Measurements from ENCODE around the gene NFKBIZ.

NFKBIZ gene, protein sequence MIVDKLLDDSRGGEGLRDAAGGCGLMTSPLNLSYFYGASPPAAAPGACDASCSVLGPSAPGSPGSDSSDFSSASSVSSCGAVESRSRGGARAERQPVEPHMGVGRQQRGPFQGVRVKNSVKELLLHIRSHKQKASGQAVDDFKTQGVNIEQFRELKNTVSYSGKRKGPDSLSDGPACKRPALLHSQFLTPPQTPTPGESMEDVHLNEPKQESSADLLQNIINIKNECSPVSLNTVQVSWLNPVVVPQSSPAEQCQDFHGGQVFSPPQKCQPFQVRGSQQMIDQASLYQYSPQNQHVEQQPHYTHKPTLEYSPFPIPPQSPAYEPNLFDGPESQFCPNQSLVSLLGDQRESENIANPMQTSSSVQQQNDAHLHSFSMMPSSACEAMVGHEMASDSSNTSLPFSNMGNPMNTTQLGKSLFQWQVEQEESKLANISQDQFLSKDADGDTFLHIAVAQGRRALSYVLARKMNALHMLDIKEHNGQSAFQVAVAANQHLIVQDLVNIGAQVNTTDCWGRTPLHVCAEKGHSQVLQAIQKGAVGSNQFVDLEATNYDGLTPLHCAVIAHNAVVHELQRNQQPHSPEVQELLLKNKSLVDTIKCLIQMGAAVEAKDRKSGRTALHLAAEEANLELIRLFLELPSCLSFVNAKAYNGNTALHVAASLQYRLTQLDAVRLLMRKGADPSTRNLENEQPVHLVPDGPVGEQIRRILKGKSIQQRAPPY

DNA sequence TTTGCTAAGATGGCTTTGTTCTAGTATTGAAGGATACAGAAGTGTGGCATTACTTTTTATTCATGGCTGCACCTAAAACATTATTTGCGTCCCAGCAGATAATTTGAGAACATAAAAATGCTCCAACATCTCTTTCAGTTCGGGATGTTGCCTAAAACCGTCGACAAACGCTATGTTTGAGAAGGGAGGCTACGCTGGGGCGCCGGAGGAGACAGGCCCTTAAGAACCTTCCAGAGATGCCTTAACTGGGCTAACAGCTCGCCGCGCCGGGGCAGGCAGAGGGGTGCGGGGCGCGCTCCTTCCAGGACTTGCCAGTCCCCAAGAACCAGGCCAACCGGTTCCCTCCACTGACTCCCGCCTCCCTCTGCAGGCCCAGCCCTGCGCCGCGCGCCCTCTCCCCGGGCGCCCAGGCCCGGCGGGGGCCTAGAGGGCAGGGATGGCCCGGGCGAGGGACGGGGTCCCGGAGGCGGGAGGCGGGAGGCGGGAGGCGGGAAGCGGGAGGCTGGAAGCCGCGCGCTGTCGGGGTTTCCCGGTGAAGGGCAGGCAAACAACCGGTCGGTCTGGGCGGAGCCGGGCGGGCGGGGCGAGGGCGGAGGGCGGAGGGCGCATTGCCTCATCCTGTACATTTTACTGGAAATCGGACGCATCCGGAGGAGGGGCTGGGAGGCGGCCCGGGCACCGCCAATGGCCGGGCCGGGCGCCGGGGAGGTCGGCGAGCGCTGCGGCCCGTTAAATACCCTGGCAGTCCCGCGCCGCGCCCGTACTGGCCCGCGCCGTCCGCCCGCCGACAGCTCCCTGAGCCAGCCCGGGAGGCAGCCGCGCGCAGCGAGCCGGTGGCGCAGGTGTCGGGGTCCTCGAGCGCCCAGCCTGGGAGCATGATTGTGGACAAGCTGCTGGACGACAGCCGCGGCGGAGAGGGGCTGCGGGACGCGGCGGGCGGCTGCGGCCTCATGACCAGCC, at the start of gene NFKBIZ:
Gene NFKBIZ, plus strand, starts transcription at position 761 of the 960 bp plus-strand sequence. Its CDS starts 115 bp downstream, at position 876.
- DNase-seq (ENCODE audit: low read depth), result peak; percentile 91

DNA sequence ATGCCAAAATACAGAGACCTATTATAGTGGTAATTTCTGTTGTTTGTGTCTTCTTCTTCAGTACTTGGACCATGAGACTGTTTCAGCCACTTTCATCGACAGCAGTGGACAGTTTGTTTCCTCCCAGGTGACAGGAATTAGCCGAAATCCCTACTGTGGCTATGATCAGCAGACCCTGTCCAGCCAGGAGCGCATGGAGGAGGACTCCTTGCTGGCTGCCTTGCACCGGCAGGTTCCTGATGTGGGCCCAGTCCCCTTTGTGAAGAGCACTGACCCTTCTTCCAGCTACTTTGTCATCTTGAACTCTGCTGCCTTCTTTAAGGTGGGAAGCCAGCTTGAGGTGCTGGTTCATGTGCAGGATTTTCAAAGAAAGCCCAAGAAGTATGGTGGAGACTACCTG, 48.1 kb upstream of the NFKBIZ start:
- no peak for DNase-seq (ENCODE audit: low read depth)

DNA sequence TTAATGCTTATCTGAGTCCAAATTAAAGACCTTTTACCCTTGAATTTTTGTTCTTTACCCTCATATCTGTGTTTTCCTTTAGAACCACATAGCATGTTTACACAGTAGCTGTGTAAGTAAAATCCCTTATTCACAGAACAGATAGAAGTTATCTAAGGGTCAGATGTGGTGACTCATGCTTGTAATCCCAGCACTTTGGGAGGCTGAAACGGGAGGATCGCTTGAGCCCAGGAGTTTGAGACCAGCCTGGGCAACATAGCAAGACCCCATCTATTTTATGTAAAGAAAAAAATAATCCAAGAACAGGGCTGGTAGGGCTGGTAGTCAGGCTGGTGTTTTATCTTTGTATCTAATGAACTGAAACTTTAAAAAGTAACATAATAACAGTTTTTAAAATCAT, 47.1 kb upstream of the NFKBIZ start:
- no peak for DNase-seq (ENCODE audit: low read depth)

DNA sequence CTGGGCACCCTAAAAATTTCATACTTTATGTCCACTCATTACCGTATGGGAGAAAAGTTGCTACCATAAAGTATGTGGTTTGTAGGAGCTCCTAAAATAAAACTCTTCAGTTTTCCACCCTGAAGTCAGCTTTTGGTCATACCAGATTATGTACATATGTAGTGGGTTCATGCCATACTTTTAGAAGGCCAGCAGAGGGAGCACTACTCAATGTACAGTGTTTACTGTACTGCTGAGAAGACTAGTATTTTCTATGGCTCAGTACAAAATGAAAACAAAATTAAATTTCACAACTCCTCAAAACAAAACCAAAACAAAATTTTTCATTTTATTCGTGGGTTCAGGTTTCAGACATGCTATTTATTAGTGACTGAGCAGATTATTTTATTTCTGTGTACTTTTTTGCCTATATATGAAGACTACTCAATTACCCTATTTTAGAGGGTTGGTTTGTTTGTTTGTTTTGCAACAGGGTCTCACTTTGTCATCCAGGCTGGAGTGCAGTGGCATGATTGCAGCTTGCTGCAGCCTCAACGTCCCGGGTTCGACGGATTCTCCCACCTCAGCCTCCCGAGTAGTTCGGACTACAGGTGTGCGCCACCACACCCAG, 46.0 kb upstream of the NFKBIZ start:
- no peak for DNase-seq (ENCODE audit: low read depth)

DNA sequence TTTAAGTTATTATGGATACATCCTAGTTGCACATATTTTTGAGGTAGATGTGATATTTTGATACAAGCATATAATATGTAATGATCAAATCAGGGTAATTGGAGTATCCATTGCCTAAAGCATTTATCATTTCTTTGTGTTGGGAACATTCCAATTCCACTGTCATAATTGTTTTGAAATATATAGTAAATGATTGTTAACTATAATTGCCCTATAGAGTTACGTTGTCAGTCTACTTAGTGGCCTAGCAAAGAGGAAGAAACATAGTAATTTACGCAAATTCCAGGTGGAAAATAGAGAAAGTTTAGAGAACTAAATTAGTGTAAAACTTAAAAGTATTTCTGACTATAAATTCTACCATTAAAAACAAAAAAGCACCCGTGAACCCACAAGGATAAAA, 45.4 kb upstream of the NFKBIZ start:
- no peak for DNase-seq (ENCODE audit: low read depth)

DNA sequence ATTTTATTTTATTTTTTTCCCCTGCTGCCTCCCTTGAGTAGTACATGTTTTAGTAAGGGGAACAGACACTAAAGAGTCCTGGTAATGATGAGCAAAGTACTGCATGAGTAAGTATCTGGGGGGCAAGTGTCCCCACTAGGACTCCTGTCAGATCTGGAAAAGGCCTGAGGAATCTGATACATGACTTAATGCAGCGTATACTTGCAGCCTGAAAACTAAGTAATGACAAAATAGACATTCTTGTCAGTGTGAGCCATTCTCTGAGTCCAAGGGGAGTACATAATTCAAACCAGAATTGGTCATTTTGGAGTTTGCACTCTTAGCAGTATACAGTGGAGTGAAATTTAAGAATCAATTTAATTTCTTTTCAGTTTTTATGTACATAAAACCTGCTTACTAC, 42.8 kb upstream of the NFKBIZ start:
- no peak for DNase-seq (ENCODE audit: low read depth)

DNA sequence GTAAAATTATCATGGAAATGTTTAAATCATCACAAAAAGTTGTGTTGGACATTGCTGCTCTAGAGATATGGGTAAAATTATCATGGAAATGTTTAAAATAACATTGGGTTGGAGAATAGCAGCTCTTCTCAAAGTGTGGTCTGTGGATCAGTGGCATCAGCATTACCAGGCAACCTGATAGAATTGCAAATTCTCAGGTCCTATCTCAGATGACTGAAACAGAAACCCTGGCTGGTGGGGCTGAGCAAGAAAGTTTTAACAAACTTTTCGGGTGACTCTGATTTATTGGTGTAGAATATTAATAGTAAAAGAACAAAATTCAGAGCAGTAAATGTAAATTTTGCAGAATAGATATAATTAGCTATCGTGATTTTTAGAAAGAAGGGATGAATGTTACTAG, 41.4 kb upstream of the NFKBIZ start:
- DNase-seq (ENCODE audit: low read depth), result no peak

DNA sequence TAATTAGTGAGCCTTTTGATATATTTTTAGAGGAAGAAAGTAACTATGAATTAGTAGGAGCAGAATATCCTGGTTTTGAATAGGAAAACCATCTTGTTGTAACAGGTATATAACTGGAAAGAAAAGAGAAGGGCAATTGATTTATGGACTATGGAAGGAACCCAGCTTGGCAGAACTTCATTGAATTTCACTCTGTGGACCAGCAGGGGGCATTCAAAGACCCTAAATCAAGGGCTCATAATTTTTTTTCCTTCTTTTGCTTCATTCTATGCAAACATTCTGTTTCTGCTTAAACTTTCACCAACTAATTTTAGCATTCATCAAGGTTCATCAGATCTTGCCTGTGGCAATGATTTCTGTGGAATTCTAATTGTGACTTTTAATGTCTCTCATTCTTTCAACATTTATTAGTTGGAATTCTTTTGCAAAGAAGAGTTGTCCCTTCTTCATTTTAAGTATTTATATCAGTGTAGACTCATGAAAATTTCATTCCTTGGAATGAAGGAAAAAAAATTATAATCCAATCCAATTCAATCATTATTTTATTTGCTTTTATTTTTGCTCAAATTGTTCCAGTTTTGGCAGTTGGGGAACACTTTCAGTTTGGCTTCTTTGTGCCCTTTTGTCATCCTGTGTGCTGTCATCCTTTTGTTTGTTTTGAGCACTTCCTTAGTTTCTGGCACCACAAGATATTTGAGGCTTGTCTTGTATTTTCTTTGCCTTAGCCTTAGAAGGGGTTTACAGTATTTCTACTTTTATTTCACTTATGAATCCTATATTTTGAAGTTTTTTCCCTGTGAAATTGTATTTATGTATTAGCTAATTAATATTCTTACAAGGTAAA, 39.9 kb upstream of the NFKBIZ start:
- no peak for DNase-seq (ENCODE audit: low read depth)

DNA sequence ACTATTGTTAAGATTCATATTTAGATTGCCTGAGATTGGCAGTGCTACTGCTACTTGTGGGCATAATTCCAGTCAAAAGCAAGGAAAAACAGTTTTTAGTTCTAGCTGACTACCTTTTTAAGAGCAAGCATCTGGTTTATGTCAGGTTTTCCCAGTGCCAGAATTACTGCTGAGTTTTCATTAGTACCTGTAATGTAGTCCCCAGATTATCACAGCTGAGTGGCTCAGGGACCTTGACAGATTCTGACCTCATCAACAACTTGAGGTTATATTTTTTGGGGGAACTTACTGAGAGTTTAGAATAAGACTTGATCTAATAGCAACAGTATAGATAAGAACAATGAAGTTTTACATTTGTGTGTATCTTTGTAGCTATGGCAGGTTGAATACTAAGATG, 39.3 kb upstream of the NFKBIZ start:
- DNase-seq (ENCODE audit: low read depth), result no peak

DNA sequence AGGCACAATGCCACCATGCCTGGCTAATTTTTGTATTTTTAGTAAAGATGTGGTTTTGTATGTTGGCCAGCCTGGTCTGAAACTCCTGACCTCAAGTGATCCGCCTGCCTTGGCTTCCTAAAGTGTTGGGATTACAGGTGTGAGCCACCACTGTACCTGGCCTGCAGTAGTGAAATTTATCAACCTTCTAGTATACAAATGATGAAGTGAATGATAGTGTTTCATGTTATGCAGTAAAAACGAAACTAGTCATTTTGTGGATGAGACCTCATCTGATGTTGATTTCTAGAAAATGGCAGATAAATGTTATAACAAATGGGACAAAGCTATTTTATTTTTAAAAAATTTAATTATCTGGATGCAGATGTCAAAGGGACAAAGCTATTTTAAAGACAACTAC, 37.4 kb upstream of the NFKBIZ start:
- no peak for DNase-seq (ENCODE audit: low read depth)

DNA sequence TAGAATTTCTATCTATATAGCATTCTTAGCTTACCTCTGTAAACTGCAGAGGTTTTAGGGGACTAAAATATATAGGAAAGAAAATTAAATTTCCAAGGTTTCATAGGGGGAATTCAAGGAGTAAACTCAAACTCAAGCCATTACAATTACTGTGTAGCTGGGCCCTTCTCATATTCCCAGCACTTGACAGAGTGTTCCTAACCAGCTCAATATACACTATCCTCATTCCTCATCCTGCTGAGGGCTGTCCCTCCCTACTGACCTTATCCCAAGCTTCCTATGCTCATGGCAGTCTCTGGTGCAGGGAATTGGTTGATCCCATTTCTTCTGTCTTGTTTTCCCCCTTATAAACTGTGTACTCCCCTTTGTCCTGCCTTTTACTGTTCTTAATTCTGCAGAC, 36.4 kb upstream of the NFKBIZ start:
- no peak for DNase-seq (ENCODE audit: low read depth)

DNA sequence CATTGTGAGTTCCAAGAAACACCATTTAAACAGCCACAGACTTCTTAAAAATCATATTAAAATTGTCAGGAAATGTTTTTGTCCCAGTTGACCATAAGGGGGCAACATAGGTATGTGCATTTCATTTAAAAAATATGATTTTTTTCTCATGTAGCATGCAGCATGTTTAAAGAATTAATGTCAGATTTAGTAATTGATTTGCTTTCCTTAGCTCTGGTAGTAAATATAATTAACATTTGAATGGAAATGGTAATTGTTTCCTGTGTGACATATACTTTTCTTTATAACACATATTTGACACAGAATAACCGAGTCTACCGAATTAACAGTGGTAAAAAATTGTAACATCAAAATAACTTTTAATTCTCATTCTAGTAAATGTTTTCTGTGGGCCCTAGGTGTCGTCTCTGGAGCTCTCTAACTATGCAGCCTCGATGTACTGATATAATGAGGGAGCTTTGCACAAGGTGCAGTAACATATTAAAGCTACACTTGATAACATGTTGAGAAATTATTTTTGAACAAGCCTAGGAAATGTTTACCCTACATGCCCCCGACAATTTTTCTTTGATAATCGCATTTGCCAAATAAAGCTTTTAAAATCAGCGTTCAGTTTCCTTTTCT, 35.4 kb upstream of the NFKBIZ start:
- no peak for DNase-seq (ENCODE audit: low read depth)

DNA sequence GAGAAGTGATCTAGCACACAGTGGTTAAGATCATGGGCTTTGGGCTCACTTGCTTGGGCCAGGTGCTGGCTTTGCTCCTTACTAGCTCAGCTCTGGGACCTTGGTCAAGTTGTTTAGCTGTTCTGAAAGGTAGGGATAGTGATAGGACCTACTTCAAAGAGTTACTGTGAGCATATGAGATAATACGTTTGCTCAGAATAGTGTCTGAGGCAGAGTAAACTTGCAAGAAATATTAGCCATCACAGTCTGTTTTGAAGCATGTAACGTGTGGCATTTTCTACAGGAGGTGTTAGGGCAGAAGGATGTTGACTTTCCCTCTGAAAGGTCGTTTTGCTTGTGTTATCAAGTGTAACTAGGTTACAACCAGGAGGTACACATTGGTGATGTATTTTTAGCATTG, 34.5 kb upstream of the NFKBIZ start:
- DNase-seq (ENCODE audit: low read depth), result no peak

DNA sequence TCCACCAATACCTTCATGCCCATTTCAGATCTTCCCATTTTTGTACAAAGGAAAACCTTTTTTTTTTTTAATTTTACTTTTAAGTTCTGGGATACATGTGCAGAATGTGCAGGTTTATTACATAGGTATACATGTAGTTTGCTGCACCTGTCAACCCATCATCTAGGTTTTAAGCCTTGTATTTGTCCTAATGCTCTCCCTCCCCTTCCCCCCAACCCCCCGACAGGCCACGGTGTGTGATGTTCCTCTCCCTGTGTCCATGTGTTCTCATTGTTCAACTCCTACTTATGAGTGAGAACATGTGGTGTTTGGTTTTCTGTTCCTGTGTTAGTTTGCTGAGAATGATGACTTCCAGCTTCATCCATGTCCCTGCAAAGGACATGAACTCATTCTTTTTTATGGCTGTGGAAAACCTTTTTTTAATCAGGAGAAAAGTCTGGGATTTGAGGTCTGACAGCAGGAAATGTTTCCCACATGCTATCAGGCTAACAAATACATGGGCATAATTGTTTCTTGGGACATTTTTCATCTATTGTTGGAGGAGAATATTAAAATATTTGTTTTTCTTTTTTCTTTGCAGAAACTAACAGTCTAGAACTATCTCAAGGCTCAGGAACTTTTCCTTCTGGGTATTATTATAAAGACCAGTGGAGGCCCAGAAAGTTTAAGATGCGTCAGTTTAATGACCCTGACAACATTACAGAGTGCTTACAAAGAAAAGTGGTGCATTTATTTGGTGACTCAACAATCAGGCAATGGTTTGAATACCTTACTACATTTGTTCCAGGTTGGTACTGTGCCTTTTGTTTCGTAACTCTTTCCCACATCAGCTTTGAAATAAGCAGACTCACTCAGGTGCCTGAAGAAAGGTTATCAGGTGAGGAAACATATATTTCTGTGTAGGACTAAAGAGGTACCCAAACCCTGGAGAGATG, 32.8 kb upstream of the NFKBIZ start:
- DNase-seq (ENCODE audit: low read depth), result no peak

DNA sequence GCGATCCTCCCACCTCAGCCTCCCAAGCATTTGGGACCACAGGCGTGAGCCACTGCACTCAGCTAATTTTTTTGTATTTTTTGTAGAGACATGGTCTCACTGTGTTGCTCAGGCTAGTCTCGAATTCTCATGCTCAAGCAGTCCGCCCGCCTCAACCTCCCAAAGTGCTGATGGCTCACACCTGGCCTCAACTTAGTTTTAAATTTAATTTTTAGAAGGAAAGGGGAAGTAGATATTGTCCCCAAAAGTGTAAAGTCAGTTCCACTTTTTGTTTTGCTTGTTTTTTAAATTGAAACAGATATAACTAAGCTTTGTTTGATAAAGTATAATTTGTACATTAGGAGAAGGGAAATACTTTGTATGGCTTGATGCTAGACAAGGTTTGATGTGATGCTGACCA, 31.3 kb upstream of the NFKBIZ start:
- DNase-seq (ENCODE audit: low read depth), result no peak

DNA sequence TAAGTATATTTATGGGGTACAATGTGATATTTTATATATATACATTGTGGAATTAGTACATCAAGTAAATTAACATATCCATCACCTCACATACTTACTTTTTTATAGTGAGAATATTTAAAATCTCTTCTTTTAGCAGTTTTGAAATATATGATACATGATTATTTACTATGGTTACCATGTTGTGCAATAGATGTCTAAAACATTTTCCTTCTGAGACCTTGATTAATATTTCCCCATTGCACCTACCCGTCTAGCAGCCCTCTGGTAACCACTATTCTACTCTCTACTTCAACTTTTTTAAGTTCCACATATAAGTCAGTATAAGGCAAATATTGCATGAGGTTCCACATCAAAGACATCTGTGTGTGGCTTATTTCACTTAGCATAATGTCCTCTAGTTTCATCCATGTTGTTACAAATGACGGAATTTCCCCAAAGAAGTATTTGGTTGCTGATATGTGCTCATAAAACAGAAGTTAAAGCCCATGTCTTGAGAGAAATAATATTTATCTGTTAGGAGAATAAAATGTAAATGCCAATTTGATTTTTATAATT, 29.6 kb upstream of the NFKBIZ start:
- DNase-seq (ENCODE audit: low read depth), result no peak

DNA sequence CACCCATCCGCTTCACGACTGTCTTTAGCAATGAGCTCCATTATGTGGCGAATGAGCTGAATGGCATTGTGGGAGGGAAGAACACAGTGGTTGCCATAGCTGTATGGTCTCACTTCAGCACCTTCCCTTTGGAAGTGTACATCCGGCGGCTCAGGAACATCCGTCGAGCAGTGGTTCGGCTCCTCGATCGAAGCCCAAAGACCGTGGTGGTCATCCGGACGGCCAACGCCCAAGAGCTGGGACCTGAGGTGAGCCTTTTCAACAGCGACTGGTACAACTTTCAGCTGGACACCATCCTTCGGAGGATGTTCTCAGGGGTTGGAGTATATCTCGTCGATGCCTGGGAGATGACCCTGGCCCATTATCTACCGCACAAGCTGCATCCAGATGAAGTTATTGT, 27.8 kb upstream of the NFKBIZ start:
- DNase-seq (ENCODE audit: low read depth), result no peak

DNA sequence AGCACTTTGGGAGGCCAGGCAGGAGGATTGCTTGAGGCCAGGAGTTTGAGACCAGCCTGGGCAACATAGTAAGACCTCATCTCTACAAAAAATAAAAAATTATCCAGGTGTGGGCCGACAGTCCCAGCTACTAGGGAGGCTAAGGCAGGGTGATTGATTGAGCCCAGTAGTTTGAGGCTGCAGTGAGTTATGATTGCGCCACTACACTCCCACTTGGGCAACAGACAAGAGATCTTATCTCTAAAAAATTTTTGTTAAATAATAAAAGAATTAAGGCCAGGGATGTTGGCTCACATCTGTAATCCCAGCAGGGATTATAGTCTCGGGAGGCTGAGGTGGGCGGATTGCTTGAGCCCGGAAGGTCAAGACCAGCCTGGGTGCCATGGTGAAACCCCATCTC, 25.8 kb upstream of the NFKBIZ start:
- no peak for DNase-seq (ENCODE audit: low read depth)

DNA sequence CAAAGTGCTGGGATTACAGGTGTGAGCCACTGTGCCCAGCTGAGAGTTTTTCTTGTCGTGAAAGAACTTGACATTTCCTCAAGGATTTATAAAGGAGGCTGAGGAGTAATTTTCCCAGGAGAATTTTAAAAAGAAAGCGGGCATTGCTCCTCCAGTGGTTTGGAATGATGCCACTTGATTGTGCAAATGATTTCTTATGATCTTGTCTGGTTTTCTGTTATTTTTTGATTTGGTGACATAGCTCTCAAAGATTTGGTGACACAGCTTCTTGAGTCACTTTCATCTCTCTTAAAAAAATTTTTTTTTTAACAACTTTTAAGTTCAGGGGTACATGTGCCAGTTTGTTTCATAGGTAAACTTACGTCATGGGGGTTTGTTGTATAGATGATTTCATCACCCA, 24.6 kb upstream of the NFKBIZ start:
- no peak for DNase-seq (ENCODE audit: low read depth)

Measured in activated T-cell treated with anti-CD3 and anti-CD28 coated beads for 48 hours (primary cell).